ENCODE results near the gene GALNT7.

Gene GALNT7

GRCh38 chr4:173205656-173206055 lies 37.0 kb downstream of the GALNT7 start:
- H3K18ac ChIP-seq (ENCODE audit: low read length), result peak overlapping the region; percentile 33
- H2BK5ac ChIP-seq (ENCODE audit: low read length), result no peak overlapping the region
- WGBS, 2 donors (ENCODE audit: extremely low coverage in 2 of 2, insufficient read length in 2 of 2, insufficient replicate concordance in 1 of 2), result no CpG with 5 or more reads among the region's 2 CpGs
- no peak overlapping the region for H3K27ac ChIP-seq (replicated peaks; ENCODE audit: low read length)
- H3K4me1 ChIP-seq (ENCODE audit: control insufficient read depth in 2 of 2, insufficient read depth in 1 of 2, low read depth in 1 of 2, low read length in 2 of 2), result peaks cover 0 to 2% of the 10 kb centered on the region in 2 donors
- no peak overlapping the region for H4K91ac ChIP-seq (ENCODE audit: low read depth, low read length, poor library complexity)
- H3K79me1 ChIP-seq (ENCODE audit: low read depth, low read length), result peaks cover 9% of the 10 kb centered on the region
- H4K8ac ChIP-seq (ENCODE audit: low read depth, low read length), result no peak overlapping the region
- H3K27me3 ChIP-seq (ENCODE audit: control insufficient read depth in 3 of 3, insufficient read depth in 3 of 3, low read depth in 1 of 3, low read length in 3 of 3), result no peaks in the 10 kb centered on the region
- no peak for DNase-seq (ENCODE audit: low spot score)
- H3K4me3 ChIP-seq (ENCODE audit: low read length in 2 of 2), result no peak overlapping the region
- no peak overlapping the region for H3K4me2 ChIP-seq (ENCODE audit: insufficient read depth, low read length, poor library complexity, severe bottlenecking)
- no peak overlapping the region for H2AK5ac ChIP-seq (ENCODE audit: low read depth, low read length)
- H2BK15ac ChIP-seq (ENCODE audit: low read length), result no peak overlapping the region
- peaks cover 4 to 18% of the 10 kb centered on the region in 2 donors for H3K9me3 ChIP-seq (replicated peaks in 1 of 2; ENCODE audit: control insufficient read depth in 2 of 2, insufficient read depth in 1 of 2, low read depth in 1 of 2, low read length in 2 of 2)
- H3K9ac ChIP-seq (ENCODE audit: low read depth, low read length, poor library complexity), result no peak overlapping the region
- no peak overlapping the region for H2BK120ac ChIP-seq (ENCODE audit: low read depth, low read length)
- H2AFZ ChIP-seq (ENCODE audit: low read length), result no peak overlapping the region
- H3K36me3 ChIP-seq (replicated peaks in 1 of 2; ENCODE audit: control insufficient read depth in 2 of 2, insufficient read depth in 2 of 2, low read length in 2 of 2), result peaks cover 2 to 15% of the 10 kb centered on the region in 2 donors
- no peak overlapping the region for H3K23ac ChIP-seq (ENCODE audit: low read depth, low read length, poor library complexity)
- peak overlapping the region; percentile 47 for H3K14ac ChIP-seq (ENCODE audit: low read length)
- no peak overlapping the region for H3K4ac ChIP-seq (ENCODE audit: low read length)
- no peak overlapping the region for H2BK12ac ChIP-seq (ENCODE audit: low read length)

GRCh38 chr4:173208420-173208819 lies 39.8 kb downstream of the GALNT7 start:
- Histone ChIP-seq H3K18ac (ENCODE audit: low read length) (no peak overlapping the region), H3K4me3 (ENCODE audit: low read length in 2 of 2) (no peak overlapping the region), H2BK12ac (ENCODE audit: low read length) (no peak overlapping the region), H2BK5ac (ENCODE audit: low read length) (no peak overlapping the region), H3K23ac (ENCODE audit: low read depth, low read length, poor library complexity) (no peak overlapping the region), H2AFZ (ENCODE audit: low read length) (no peak overlapping the region), H3K27ac (replicated peaks; ENCODE audit: low read length) (no peak overlapping the region), H3K14ac (ENCODE audit: low read length) (no peak overlapping the region), H4K8ac (ENCODE audit: low read depth, low read length) (no peak overlapping the region), H3K4me2 (ENCODE audit: insufficient read depth, low read length, poor library complexity, severe bottlenecking) (no peak overlapping the region), H3K4ac (ENCODE audit: low read length) (no peak overlapping the region), H3K9ac (ENCODE audit: low read depth, low read length, poor library complexity) (no peak overlapping the region), H3K27me3 (ENCODE audit: control insufficient read depth in 3 of 3, insufficient read depth in 3 of 3, low read depth in 1 of 3, low read length in 3 of 3) (no peaks in the 10 kb centered on the region), H3K4me1 (ENCODE audit: control insufficient read depth in 2 of 2, insufficient read depth in 1 of 2, low read depth in 1 of 2, low read length in 2 of 2) (peaks cover 0 to 2% of the 10 kb centered on the region in 2 donors), H2BK120ac (ENCODE audit: low read depth, low read length) (no peak overlapping the region), H2AK5ac (ENCODE audit: low read depth, low read length) (no peak overlapping the region), H3K9me3 (replicated peaks in 1 of 2; ENCODE audit: control insufficient read depth in 2 of 2, insufficient read depth in 1 of 2, low read depth in 1 of 2, low read length in 2 of 2) (peaks cover 4 to 16% of the 10 kb centered on the region in 2 donors), H3K79me1 (ENCODE audit: low read depth, low read length) (peaks cover 9% of the 10 kb centered on the region), H3K36me3 (replicated peaks in 1 of 2; ENCODE audit: control insufficient read depth in 2 of 2, insufficient read depth in 2 of 2, low read length in 2 of 2) (peaks cover 2 to 15% of the 10 kb centered on the region in 2 donors), H2BK15ac (ENCODE audit: low read length) (no peak overlapping the region), H4K91ac (ENCODE audit: low read depth, low read length, poor library complexity) (no peak overlapping the region)
- no peak for DNase-seq (ENCODE audit: low spot score)
- no CpG with 5 or more reads among the region's 7 CpGs for WGBS, 2 donors (ENCODE audit: extremely low coverage in 2 of 2, insufficient read length in 2 of 2, insufficient replicate concordance in 1 of 2)

- Histone ChIP-seq H3K27me3 (ENCODE audit: control insufficient read depth in 3 of 3, insufficient read depth in 3 of 3, low read depth in 1 of 3, low read length in 3 of 3) (no peaks in the 10 kb centered on the region), H3K18ac (ENCODE audit: low read length) (no peak overlapping the region), H3K4ac (ENCODE audit: low read length) (no peak overlapping the region), H2BK120ac (ENCODE audit: low read depth, low read length) (no peak overlapping the region), H2AK5ac (ENCODE audit: low read depth, low read length) (no peak overlapping the region), H2BK15ac (ENCODE audit: low read length) (no peak overlapping the region), H2BK5ac (ENCODE audit: low read length) (no peak overlapping the region), H2AFZ (ENCODE audit: low read length) (no peak overlapping the region), H3K4me3 (ENCODE audit: low read length in 2 of 2) (no peak overlapping the region), H3K23ac (ENCODE audit: low read depth, low read length, poor library complexity) (no peak overlapping the region), H3K14ac (ENCODE audit: low read length) (no peak overlapping the region), H3K79me1 (ENCODE audit: low read depth, low read length) (peaks cover 4% of the 10 kb centered on the region), H2BK12ac (ENCODE audit: low read length) (no peak overlapping the region), H4K8ac (ENCODE audit: low read depth, low read length) (no peak overlapping the region), H4K91ac (ENCODE audit: low read depth, low read length, poor library complexity) (no peak overlapping the region), H3K27ac (replicated peaks; ENCODE audit: low read length) (no peak overlapping the region), H3K9me3 (replicated peaks in 1 of 2; ENCODE audit: control insufficient read depth in 2 of 2, insufficient read depth in 1 of 2, low read depth in 1 of 2, low read length in 2 of 2) (no peaks in the 10 kb centered on the region), H3K9ac (ENCODE audit: low read depth, low read length, poor library complexity) (no peak overlapping the region), H3K36me3 (replicated peaks in 1 of 2; ENCODE audit: control insufficient read depth in 2 of 2, insufficient read depth in 2 of 2, low read length in 2 of 2) (no peaks in the 10 kb centered on the region), H3K4me2 (ENCODE audit: insufficient read depth, low read length, poor library complexity, severe bottlenecking) (no peak overlapping the region), H3K4me1 (ENCODE audit: control insufficient read depth in 2 of 2, insufficient read depth in 1 of 2, low read depth in 1 of 2, low read length in 2 of 2) (peaks cover 0 to 2% of the 10 kb centered on the region in 2 donors)
- no peak for DNase-seq (ENCODE audit: low spot score)
- no CpG with 5 or more reads among the region's 1 CpG for WGBS, 2 donors (ENCODE audit: extremely low coverage in 2 of 2, insufficient read length in 2 of 2, insufficient replicate concordance in 1 of 2)
These were observed 42.6 kb downstream of the GALNT7 start for GRCh38 chr4:173211222-173211621.

- DNase-seq (ENCODE audit: low spot score), result no peak
- Histone ChIP-seq H3K79me1 (ENCODE audit: low read depth, low read length) (peaks cover 4% of the 10 kb centered on the region), H2AK5ac (ENCODE audit: low read depth, low read length) (no peak overlapping the region), H3K14ac (ENCODE audit: low read length) (no peak overlapping the region), H2BK15ac (ENCODE audit: low read length) (no peak overlapping the region), H3K4me3 (ENCODE audit: low read length in 2 of 2) (no peak overlapping the region), H3K9ac (ENCODE audit: low read depth, low read length, poor library complexity) (no peak overlapping the region), H3K23ac (ENCODE audit: low read depth, low read length, poor library complexity) (no peak overlapping the region), H3K18ac (ENCODE audit: low read length) (no peak overlapping the region), H3K27ac (replicated peaks; ENCODE audit: low read length) (no peak overlapping the region), H3K4ac (ENCODE audit: low read length) (no peak overlapping the region), H3K4me1 (ENCODE audit: control insufficient read depth in 2 of 2, insufficient read depth in 1 of 2, low read depth in 1 of 2, low read length in 2 of 2) (peaks cover 0 to 2% of the 10 kb centered on the region in 2 donors), H2AFZ (ENCODE audit: low read length) (no peak overlapping the region), H3K27me3 (ENCODE audit: control insufficient read depth in 3 of 3, insufficient read depth in 3 of 3, low read depth in 1 of 3, low read length in 3 of 3) (no peaks in the 10 kb centered on the region), H3K36me3 (replicated peaks in 1 of 2; ENCODE audit: control insufficient read depth in 2 of 2, insufficient read depth in 2 of 2, low read length in 2 of 2) (no peaks in the 10 kb centered on the region), H2BK5ac (ENCODE audit: low read length) (no peak overlapping the region), H4K8ac (ENCODE audit: low read depth, low read length) (no peak overlapping the region), H3K9me3 (replicated peaks in 1 of 2; ENCODE audit: control insufficient read depth in 2 of 2, insufficient read depth in 1 of 2, low read depth in 1 of 2, low read length in 2 of 2) (no peaks in the 10 kb centered on the region), H2BK120ac (ENCODE audit: low read depth, low read length) (no peak overlapping the region), H3K4me2 (ENCODE audit: insufficient read depth, low read length, poor library complexity, severe bottlenecking) (no peak overlapping the region), H2BK12ac (ENCODE audit: low read length) (no peak overlapping the region), H4K91ac (ENCODE audit: low read depth, low read length, poor library complexity) (no peak overlapping the region)
- WGBS, 2 donors (ENCODE audit: extremely low coverage in 2 of 2, insufficient read length in 2 of 2, insufficient replicate concordance in 1 of 2), result no CpG with 5 or more reads among the region's 1 CpG
These were observed 43.2 kb downstream of the GALNT7 start for GRCh38 chr4:173211838-173212237.

Measured in neuronal stem cell (in vitro differentiated cells).